Amygdala (tissue), 56 donors: ENCODE results near the gene FKBP11.
"Not testable (repeated sequence)": the region's sequence is repeated elsewhere in the genome, so short reads cannot be mapped to it uniquely, and the experiment has no call there.

Source experiments
- DNase-seq, 56 donors: peaks; one replicate each; lab custom pipeline; 2025; lab: John Stamatoyannopoulos, UW

Gene FKBP11

DNA sequence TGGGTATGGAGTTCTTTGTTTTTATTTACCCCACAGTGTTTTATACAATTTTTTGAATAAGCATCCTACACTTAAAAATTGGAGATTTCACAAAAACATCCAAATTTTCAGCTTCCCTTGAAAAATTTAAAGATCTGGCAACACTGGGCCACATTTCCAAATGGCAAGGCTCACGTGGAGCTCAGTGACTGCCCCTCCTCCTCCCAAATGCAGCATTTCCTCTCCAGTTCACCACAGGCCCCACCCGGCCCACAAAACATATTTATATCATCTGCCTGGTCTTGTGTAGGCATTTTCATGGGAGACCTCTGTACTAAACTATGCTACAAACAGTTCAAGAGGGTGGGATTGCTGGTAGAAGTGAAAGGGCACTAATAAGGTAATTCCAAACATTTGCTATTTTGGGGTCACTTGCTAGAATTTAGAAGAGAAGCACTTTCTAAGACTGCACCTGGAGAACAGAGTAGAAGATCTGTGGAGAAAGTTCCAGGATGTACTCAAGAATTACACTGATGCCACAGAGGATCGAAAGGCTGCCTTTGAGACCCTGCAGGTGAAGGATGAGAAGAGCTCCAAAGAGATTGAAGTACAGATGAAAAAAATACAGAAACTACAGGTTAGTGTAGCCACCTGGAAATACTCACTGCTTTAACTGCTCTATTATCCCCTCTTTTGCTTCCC is 7.3 kb downstream of the FKBP11 start:
- no peak for DNase-seq

DNA sequence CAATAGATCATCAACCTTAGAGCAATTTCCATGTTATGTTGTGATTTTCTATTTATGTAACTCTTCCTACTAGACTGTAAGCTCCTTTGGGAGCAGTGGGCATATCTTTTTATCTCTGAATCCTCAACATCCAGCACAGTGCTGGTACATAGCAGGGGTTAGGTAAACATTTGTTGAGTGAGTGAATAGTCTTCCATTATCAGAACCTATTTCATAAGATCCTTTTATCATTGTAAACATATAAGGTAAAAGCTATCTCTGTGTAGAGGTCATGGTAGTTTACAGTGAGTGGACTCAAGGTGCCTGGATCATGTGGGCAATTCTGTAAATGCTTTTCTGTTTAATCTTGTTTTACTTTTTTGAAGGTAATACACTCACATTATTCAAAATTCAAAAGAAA is 15.1 kb downstream of the FKBP11 start:
- no peak for DNase-seq

GRCh38 chr12:48909698-48910097 is 15.6 kb downstream of the FKBP11 start:
- DNase-seq, result not testable (repeated sequence)

DNA sequence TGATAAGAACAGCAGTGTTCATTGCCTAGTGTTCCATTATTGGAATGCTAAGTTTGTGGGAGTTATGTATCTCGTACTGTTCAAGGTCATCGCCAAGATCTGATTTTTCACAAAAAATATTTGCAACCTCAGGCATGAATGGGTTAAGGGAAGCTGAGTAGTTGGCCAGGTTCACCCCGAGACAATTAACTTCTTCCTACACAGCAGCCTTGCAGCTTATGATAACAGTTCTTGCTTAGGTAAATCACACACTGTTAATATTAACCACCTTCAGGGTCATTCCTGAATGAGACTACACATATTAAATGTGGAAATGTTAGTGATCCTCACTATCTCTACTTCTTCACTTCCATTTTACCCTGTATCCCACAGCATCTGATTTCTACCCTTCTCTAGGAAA is 18.0 kb downstream of the FKBP11 start:
- DNase-seq, result no peak

DNA sequence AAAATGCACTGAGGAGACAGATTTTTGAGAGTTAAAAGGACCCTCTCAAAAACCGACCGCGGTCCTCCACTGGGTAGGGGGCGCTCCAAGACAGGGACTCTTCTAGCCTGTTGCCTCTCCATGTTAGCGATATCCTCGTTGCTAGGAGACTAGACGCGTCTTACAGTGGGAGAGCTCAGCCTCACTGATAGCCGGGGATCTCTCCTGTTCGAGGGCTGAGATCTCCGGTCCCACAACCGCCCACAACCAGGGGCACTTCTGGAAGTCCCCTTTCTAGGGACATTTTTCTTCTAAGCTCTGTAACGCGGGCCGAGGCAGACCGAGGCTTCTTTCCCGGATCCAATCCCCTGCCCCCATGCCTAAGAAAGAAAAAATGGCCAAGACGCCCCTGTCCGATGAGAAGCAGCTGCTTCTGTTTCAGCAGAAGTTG is 21.3 kb downstream of the FKBP11 start:
- DNase-seq, result peak in 45 of 56 donors; percentile 12 to 76 (median 48)

DNA sequence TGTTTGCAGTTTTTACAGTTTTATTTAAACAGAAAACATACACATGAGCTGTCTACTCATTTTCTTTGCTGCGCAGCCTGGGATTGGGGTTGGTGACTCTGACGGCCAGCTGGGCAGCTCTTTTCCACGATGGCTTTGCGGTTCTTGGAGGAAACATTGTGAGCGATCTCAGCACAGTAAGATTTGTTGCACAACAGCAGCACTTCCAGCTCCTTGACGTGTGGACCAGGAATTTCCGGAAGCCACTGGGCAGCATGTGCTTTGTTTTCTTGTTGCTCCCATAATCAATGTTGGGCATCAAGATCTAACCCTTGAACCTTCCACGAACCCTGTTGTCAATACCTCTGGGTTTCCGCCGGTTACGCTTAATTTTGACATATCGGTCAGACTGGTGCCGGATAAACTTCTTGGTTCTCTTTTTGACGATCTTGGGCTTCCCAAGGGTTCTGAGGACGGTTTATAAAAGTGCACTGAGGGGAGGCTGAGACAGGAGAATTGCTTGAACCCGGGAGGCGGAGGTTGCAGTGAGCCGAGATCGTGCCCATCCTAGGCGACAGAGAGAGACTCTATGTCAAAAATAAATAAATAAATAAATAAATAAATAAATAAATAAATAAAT is 21.8 kb downstream of the FKBP11 start:
- DNase-seq, result no peak

- DNase-seq, result no peak
Observed at GRCh38 chr12:48901278-48901677, 24.0 kb downstream of the FKBP11 start.

GRCh38 chr12:48899651-48900050 is 25.6 kb downstream of the FKBP11 start:
- no peak for DNase-seq

DNA sequence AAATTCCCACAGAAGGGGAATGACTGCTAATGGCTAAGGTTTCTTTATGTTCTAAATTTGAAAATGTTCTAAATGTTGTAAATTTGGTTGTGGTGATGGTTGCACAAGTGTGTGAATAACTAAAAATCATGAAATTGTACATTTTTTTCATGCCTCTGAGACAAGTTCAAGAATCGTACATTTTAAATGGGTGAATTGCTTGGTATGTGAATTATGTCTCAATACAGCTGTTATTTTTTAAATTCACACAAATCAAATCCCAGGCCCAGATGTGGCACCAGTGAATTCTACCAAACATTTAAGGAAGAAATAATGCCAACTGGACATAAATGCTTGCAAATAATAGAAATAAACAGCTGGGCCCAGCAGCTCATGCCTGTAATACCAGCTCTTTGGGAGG is 31.0 kb downstream of the FKBP11 start:
- no peak for DNase-seq

GRCh38 chr12:48890657-48891418 is 34.5 kb downstream of the FKBP11 start:
- DNase-seq, result peak in 54 of 56 donors; percentile 35 to 88 (median 68)

- DNase-seq, result no peak
Observed at GRCh38 chr12:48889679-48890078, 35.6 kb downstream of the FKBP11 start.

- DNase-seq, result peak in 3 of 56 donors; percentile 9 to 17 (median 11)
Observed at GRCh38 chr12:48883305-48884161, 41.8 kb downstream of the FKBP11 start.

DNA sequence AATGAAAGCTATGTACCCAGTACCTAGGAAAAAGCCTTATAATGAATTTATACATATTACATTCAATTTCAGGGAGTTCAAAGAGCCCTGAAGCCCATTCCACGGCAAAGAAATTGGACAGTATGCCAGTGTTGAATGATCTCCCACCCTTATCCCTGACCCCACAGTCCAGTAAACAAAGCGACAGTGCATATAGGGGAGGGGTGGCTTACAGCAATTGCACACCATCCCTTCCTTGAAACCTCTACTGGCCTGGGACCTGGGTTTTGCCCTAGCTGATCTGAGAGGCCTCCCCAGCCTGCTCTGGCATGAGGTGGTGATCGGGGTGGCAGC is 42.4 kb downstream of the FKBP11 start:
- DNase-seq, result no peak

- DNase-seq, result no peak
Observed at GRCh38 chr12:48882315-48882687, 43.0 kb downstream of the FKBP11 start.

- no peak for DNase-seq
Observed at GRCh38 chr12:48881686-48882314, 43.5 kb downstream of the FKBP11 start.

DNA sequence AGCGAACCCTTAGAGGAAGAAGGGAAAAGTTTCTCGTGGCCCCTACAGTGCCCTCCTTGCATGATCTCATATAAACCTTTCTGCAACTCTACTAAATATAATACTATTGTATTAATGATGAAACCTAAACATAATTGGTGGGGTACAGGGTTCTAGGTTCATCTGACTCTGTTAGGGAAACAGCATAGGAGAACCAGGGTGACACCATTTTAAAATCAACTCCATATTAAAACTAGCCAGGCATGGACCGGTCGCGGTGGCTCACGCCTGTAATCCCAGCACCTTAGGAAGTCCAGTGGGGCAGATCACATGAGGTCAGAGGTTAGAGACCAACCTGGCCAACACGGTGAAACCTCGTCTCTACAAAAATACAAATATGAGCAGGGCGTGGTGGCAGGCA is 44.6 kb downstream of the FKBP11 start:
- DNase-seq, result no peak

DNA sequence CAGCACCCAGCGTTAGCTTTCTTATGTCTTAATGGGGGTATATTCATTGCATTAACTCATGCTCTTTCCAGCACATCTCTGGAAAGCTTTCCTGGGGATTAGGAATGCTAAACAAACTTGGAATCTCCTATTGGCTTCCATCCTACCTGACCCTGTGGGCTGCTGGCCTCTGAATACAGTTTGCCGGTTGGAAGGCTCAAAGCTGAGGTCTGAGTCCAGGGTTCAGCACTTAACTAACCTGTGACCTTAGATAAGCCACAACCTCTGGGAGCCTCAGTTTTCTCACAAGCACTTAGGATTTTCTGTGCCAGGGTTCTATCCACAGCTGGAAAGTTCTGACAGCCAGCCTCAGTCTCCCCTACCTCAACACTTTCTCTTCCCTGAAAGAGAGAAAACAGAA is 46.7 kb downstream of the FKBP11 start:
- no peak for DNase-seq

GRCh38 chr12:48875944-48876515 is 49.3 kb downstream of the FKBP11 start:
- no peak for DNase-seq

DNA sequence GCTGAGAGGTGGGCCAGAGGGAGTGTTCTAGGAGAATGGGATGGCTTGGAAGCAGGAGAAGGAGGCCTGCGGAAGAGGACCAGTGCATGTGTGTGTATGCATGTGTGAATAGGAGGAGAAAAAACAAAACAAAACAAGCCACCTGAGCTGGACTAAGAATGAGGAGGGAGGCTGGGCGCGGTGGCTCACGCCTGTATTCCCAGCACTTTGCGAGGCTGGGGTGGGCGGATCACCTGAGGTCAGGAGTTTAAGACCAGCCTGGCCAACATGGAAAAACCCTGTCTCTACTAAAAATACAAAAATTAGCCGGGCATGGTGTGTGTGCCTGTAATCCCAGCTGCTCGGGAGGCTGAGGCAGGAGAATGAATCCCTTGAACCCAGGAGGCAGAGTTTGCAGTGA is 51.8 kb downstream of the FKBP11 start:
- not testable (repeated sequence) for DNase-seq

DNA sequence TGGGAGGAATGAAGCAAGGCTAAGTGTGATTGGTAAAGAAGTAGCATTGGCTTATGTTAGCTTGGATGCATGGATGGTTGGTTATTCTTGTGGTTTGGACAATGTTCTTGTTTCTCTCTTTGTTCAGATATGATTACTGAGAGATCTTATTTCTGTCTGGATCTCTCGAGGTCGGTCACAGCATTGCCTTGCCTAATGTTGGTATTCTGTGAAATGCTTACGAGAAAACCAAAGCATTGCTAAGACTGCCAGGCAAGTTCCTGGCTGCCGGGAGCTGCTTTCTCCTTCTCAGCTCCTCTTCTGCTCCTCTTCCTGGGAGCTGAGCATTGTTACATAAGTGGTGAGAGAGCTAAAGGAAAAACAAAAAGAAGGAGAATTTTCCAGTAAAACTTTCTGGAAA is 52.2 kb downstream of the FKBP11 start:
- DNase-seq, result peak in 3 of 56 donors; percentile 13 to 16 (median 14)
